ENCODE results near the gene SYTL5.

GRCh38 chrX:38138900-38139299, 132.5 kb downstream of the SYTL5 start:
- TF ChIP-seq CTCF (conservative IDR thresholded peaks at IDR 0.05 in 1 of 2, IDR thresholded peaks at IDR 0.05 in 1 of 2; ENCODE audit: extremely low read depth in 1 of 2, insufficient read depth in 1 of 2, low read depth in 1 of 2, low read length in 2 of 2) (no peak), EZH2 (IDR thresholded peaks at IDR 0.05; ENCODE audit: borderline replicate concordance, low read length) (no peak)

All from mammary epithelial cell (primary cell).